Activated CD4-positive, alpha-beta T cell treated with anti-CD3 and anti-CD28 coated beads for 48 hours (primary cell): ENCODE data around the gene MLLT1.

Experiments
- DNase-seq: peaks from one replicate; pipeline ENCODE4 v3.0.0-alpha.2; 2020

Gene MLLT1

DNA sequence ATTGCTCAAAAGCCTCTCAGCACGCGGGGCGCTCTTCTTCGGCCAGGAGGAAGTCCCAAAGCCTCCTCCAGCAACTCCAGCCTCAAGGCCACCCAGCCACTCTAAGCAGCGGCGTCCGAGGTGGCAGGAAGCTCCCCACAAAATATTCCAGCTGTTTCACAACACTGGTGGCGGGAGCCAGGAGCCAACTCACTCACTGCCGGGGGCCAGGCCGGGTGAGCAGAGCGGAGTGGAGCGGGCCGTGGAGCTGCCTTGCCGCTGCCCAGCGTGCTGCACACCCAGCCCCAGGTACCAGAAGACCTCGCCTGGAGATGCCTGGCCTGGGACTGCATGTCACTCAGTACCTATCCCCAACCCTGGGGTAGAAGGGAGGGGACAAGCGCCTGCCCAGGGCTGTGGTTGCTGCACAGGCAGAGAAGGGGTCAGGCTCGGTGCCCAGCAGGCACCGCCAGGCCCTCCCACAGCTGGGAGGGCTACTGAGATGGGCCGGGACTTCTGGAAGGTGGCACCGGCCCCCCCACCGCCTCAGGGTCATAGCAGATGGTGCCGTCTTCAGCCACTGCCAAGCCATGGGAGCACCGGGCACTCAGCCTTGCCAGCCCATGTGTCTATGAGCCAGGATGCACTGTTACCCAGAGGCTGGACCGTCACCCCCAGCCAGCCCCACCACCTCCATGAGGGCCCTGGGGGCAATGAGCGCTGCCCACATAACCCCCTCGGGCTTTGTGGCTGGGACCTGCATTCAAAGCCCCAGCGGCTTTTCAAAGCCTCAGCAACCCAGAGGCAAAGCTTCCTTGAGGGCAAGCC lies 59.2 kb downstream of the MLLT1 start:
- no peak for DNase-seq

DNA sequence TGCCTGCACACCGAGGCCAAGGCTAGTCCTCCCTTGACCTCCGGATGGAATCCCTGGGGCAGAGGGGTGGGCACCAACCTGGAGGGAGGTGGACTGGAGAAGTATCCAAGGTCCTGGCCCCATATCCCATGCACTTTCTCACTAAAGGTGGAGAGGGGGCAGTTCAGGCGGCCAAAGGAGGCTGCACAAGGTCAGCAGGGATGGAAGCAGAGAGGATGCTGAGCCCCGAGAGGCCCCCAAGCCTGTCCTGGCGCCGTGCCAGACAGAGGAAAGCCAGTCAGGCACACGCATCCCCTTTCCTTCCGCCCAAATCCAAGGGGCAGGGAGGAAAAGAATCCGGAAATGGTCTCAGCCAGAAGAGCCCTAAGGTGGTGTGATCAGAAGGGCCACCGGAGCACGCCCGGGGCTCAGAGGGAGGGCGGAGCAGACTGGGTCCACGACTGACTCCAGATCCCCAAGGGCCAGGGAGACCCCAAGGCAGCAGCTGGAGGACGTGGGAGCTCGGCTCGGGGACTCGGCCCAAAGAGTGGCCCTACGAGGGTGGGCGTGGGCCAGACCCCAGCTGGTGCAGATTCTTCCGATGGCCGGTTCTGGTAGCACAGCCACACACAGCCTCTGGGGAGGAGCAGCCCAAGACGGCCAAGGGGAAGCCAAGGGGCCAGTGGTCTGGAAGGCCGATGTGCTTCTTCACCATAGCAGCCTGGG lies 60.0 kb downstream of the MLLT1 start:
- no peak for DNase-seq

DNA sequence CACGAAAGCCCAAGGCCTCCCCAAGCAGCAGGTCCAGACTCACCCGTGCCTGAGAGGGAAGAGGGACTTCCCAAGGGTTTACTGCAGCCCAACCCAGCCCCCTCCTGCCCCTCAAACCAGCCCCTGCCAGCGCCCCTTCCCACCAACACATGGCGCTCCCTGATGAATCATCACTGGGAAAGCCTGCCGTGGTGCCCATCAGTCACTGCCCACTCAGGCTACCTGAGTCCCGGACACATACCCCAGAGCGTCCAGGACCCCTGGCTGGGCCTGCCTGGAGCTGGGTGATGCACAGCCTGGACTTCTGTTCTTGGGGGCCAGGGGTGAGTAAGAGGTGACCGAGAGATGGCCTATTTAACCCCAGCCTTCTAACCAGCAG lies 60.6 kb downstream of the MLLT1 start:
- DNase-seq = no peak

DNA sequence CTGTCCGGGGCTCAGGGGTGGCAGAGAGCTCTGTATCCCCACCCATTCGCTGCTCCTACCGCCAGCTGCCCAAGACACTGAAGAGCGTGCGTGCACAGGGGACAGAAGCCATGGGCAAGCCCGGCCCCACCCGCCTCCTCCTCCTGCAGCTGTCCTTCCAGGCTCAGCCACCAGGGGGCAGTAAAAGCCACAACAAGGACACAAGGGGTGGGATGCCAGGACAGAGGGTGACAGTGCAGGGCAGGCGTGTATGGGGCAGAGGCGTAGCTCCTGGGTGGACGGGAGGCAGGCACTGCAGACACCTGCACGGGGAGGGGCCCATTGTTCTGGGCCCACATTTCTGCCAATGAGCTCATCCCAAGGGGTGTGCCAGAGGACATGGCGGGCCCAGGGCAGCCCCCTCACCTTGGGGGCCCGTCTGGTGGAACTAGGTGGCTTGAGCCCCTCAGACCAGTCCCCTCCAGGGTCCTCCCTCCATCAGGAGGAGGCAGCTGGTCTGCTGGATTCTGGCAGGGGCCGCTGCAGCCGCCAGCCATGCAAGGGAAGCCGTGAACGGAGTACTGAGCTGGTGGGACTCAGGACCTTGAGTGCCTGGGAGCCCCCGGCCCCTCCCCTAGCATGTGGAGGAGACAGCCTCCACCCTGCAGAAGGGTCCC lies 61.2 kb downstream of the MLLT1 start:
- DNase-seq = peak; percentile 92

DNA sequence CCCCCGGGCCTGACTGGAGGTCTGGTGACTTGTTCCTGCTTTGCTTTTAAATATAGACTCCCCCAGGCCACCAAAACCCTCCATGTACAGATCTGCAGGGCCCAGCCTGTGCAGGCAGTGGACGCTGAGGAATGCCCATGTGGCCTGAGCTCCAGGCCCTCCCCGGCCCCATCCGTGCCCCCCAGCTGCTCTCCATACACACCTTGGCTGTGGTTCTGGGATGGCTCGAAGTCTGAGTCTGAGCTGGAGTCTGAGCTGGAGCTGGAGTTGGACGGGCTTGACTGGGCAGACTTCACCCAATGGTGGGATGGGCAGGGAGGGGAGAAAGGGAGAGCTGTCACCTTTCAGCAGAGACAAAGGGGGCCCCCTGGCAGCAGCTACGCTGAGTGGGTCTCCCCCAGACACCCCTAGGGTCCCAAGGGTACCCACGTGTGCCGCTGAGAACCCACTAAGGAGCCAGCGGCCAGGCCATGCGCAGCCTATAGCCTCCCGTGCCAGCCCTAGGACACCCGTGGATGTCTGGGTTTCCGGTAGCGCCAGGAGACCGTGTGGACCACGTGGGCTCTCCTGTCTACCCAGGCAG lies 61.9 kb downstream of the MLLT1 start:
- DNase-seq = no peak

DNA sequence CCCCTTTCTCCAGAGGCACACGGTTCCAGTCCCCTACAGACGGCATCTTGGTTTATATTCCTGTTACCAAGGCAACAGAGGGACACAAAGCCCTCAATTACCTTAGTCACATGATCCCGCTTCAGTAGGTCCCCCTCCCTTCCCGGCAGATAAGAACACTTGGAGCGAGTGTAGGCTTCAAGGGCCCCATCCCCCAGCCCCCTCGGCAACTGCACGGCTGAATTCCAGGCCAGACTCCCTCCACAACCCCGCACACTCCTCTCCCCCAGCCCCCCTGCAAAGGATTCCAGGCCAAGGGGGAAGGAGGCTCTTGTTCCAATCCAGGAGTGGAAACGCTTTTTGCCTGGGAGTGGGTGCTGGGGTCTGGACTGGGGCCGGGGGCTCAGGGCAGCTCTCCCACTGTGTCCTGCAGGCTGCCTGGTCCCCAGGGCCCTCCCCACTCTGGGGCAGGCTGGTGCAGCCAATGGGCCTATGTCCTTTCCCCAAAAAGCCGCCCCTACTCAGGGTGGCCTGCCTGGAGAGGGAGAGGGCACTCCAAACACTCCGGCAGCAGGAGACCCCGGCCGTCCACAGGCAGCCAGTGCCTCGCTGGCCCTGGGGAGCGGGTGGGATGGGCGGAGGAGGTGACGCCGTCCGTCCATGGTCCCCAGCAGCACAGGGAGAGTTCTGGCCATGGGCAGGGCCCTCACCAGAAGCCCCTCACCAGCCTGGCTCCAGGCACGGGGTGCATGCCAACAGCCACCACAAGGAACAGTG lies 62.6 kb downstream of the MLLT1 start:
- DNase-seq = no peak

DNA sequence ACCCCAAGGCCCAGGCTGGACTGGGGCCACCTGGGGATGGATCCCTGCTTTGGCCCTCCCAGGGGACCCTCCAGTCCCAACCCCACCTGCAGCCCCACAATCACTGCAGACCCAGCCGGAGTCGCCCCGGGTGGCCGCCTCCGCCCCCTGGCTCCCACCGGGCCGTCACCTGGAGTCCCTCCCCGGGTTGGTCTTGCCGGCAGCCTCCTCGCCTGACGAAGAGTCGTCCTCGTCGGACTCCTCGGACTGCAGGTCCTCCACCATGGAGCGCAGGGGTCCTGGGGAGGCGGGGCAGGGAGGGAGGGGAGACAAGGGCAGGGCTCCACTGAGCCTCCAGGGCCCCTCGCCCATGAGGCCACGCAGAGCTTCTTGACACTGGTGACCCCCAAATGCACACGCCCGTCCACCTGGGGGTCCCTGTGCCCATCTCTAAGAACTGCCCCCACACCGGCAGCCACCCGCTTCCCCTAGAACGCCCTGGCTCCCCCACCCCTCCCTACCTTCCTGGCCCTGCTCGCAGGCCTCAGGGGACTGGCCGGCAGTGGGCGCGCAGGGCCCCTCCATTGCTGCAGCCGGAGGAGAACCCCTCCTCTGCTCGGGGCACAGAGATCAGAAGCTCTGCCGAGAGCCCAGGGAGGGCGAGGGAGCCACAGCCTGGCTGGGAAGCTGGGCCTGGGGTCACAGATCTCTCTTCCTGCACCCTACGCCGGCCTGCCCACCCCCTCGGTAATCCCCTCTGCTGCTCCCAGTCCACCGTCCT lies 63.4 kb downstream of the MLLT1 start:
- DNase-seq = no peak

DNA sequence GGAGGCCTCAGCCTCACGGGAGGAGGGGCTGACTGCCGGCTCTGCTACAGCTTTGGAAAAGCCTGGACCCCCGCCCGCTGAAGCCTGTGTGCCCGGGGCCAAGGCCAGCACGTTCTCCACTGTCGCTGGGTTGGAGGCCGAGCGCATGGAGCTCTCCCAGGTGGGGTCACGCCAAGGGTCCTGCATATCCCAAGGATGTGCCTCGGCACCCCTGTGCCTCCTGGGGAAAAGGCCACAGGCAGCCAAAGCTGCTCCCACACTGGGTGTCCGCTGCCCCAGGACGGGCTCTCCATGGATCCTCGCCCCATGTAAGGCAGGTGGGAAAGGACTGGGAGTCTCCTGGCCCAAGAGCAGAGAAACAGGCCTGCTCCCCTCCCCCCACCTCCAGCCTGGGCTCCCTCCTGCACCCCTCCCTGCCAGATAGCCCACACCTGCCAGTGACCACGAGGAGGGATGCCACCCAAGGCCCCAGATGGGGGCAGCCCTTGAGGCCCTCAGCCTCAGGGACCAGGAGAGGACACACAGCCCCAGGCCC lies 64.0 kb downstream of the MLLT1 start:
- DNase-seq = no peak

DNA sequence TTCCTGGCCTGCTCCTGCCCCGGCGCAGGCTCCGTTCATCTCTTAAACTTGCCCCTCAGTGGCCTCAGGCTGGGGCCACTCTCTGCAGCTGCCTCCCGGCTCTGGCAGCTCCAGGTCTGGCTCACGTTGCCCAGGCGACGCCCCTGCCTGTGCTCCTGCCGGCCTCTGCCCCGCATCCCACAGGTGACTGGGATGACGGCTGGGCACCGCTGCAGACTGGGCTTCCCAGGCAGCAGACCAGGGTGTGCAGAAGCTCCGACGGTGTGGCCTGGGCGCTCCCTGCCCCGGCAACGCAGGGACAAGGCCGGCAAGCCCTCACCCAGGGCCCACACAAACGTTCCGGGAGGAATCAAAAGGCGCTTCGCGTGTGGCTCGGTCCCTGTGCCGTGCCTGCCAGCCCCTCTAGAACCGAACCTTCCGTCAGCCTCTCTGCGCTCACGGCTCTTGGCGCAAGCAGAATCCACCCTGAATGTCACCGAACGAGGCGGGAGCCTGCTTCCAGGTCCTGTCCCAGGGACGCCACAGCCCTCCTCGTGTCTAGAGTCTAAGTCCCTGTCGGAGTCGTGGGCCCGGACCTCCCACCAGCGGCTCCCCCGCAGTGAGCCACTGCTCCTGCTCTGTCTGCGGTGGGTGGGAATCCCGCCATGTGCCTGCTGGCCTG lies 64.8 kb downstream of the MLLT1 start:
- no peak for DNase-seq

DNA sequence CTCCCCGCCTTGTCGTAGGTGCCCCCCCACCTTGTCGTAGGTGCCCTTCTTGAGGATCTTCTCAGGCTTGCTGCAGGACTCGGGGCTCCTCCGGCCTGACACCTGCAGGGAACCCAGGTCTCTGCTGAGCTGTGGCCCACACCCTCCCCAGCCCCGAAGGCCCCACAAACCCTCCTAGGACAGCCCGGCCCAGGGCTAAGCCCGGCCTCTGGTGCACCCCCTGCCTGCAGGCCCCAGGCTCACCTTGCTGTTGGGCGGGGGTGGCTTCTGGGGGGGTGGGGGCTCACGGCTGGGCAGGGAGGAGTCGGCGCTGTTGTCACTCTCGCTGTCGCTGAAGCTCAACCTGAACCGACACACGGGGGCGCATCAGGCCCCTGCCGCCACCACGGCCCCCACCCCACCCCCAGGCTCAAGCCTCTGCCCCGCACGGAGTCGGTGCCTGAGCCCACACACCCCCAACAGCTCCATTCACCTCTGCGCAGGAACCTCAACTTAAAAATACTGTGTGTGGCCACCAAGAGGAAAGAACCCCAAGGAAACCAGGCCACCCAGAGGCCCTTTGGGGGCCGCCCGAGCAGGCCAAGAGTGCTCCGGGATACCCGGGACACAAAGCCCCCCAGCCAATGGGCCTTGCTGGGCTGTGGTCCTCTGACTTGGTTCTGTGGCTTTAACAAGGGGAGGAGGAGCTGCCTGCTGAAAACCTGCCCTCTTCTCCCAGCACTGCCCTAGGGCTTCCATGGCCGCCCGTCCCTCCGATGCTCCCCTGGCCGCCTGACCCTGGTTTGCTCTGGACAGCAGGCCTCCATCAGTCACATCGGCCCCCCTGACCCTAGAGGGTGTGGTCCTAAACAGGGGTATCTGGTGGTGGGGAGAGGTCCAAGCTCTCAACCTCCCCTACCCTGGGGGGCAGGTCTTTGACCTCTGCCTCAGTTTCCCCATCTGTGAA lies 65.8 kb downstream of the MLLT1 start:
- no peak for DNase-seq

DNA sequence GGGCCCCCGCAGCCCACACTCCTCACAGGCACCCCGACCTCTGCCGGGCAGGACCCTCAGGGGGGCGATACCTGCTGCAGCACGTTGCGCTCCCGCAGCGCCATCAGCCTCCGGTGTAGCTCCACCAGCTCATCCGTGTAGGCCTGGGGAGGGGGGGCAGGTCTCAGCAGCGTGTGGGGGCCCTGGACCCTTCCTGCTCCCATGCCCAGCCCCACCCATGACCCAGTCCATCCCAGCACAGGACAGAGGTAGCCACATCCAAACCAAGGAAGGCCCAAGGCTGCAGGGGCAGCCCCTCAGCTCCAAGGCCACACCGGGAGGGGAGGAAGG lies 66.5 kb downstream of the MLLT1 start:
- DNase-seq = no peak

DNA sequence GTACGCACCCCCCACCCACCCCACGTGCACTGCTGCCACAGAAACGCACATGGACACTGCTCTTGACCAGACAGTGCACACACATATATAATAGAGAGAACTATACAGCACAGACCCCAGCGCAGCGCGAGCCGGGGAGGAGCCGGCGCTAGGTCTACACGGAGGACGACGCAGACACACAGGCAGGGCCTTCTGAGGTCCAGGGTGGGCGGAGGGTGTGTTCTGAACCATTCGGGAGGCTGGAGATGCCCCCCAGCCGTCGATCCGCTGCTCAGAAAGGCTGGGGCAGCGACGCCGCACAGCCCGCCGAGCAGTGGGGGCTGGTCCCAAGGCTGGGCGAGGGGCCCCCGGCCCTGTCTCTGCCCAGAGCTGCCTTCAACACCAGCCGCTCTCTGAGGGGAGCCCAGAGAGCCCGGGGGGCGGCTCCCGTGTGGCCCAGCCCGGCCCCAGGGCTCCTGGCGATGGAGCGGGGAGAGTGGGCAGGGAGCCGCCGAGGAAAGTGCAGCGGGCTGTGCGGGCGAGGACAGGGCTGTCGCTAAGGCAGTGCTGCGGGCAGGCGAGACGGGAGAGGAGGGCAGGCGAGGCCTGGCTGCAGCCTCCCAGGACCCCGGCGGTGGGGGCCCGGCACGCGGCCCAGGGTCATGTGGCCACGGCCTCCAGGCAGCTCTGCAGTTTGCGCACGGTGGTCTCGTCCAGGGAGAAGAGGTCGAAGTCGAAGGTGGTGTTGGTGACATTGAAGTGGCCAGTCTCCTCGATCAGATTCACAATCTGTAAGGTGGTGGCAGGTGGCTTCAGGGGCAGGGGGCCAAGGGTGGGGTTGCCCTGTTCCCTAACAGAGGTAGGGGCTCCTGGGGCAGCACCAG lies 67.1 kb downstream of the MLLT1 start:
- DNase-seq = no peak

DNA sequence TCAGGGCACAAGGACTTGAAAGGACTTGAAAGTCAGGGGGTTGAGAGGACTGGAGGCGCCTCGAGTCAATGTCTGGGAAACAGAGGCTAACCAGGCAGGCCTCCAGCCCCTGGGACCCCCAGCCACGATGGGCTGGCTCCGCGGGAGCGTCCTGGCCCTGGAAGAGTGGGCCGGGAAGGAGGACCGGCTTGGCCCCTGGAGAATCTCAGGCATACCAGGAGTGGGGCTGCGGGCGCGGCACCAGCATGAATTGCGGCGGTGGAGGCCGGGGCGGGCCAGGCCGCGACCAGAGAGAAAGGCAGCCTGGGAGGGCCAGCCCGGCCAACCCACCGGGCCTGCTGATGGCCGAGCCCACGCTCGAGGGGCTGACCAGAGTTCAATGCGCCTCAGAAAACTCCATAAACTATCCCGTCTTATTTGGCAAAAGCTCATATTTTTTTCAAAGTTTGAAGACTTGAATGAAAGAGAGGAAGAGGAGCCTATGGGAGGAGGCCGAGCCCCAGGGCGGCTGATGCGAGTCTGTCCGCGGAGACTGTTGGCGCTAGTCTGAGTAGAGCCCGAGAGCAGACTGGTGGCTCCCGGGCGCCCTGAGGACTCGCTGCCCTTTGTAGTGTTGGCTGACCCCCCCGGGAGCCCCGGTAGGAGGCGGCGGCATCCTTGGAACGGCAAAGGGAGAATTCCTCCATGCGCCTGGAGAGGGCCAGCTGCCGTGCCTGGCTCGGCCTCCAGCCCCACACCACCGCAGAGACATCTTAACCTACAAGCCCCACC lies 68.0 kb downstream of the MLLT1 start:
- no peak for DNase-seq

DNA sequence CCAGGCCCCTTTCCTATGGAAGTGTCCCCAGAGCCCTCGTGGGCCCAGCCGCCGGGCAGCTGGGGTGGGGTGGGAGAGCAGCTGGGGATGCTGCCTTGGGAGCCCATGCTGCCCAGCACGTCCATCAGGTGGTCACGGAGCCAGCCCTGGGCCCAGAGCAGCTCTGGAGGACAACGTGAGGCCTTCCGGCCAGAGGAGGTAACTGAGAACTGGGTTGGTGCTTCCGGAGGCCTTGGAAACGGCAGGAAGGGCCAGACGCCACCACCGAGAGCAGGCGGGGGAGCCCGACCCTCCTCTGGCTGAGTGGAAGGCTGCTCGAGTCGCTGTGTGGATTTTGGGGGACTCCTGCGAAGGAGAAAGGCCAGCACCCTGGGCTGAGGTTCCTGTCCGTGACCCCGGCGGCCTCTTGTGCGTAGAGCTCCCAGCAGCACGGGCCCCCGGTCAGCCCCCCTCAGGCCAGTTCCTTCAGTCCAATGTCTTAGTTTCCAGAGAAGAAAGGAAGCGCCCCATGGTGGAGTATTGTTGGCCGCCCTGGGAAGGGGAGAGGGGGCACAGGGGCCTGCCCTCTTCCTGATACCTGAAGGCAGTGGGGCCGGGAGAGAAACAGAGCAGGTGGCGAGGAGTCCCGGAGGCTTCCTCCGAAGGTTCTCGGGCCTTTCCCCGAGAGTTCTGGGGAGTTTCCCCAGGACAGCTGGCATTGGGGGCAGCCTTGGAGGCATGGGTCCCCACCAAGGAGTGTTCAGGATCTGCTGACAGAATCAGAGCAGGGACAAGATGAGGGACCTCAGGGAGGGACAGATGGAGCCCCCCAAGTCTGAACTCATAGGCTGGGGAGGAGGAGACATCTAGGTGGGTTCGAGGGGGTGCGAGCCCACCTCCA lies 68.8 kb downstream of the MLLT1 start:
- no peak for DNase-seq

DNA sequence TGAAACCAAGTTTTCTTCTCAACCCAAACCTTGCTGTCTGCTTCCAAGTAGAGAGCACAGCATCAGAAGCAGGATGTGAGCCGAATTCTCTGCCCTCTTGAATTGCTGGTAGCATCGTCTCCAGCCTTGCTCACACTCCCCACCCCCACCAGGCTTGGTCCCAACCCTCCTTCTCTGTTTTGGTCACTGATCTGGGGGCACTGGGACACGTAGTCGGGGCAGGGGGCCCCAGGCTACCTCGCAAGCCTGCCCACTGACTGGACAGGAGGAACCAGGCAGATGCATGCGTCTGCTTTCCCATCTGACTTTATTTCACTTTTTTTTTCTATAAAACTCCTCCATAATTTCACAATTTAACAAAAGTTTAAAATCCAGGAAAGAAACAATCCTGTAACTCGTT lies 69.7 kb downstream of the MLLT1 start:
- no peak for DNase-seq

DNA sequence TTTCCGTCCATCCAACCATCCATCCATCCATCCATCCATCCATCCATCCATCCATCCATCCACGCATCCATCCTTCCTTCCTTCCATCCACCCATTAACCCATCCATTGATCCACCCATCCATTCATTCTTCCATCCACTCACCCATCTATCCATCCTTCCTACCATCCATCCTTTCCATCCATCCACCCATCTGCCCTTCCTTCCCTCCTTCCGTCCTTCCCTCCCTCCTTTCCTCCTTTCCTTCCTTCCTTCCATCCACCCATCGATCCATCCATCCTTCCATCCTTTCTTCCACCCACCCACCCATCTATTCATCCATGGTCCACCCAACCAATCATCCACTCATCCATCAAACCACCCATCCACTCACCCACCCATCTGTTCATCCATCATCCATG lies 70.1 kb downstream of the MLLT1 start:
- DNase-seq = no peak

DNA sequence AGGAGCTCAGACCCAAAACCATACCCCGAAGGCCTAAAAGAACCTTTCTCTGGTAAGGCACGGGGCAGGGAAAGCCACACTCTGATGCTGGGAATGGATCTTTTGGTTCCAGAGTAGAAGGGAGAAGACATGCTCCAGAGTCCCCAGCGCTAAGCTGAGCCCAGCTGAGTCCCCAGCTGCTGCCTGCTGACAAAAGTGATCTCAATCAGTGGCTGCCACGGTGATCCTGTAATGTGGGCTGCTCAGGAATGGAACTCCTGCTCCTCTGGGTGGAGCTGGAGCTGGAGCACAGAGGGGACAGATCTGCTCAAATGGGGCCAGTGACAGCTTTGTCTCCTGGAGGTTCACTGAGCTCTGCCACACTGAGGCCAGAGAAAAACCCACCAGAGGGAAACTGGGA lies 70.5 kb downstream of the MLLT1 start:
- no peak for DNase-seq
